Muscle of back (tissue), 11 donors: Measurements from ENCODE around the gene TMED1. TPM values are rescaled to one million over a fixed set of nuclear protein-coding genes. Genes with fewer than 3 reads are reported as not detected.
A peak's percentile ranks its signal among the peaks of the same experiment; 100 is the strongest.

ENCODE experiments used
- DNase-seq, 3 donors: peaks; one replicate each; pipeline versions ENCODE4 v3.0.0 to v3.0.0-alpha.2; 2013
- polyA plus RNA-seq, 10 donors: library from polyadenylated mRNA; unstranded; fragments of 120-200 nt; gene quantifications; one replicate each; pipeline ENCODE4 v1.2.1, GENCODE V29; 2013; ENCODE audit not compliant: insufficient read length in 10 of 10

Gene TMED1
- polyA plus RNA-seq, 10 donors: 26.9 to 45.0 (median 33.6) TPM

GRCh38 chr19:10835089-10835753 is 791 bp downstream of the TMED1 start:
- peak in 1 of 3 donors; percentile 51 for DNase-seq

- DNase-seq: no peak
Measured at GRCh38 chr19:10832939-10833296, 3.1 kb downstream of the TMED1 start.

GRCh38 chr19:10831987-10832938 is 3.7 kb downstream of the TMED1 start:
- no peak for DNase-seq

- DNase-seq: no peak
Measured at GRCh38 chr19:10830931-10831779, 4.9 kb downstream of the TMED1 start.

GRCh38 chr19:10830370-10830769 is 5.6 kb downstream of the TMED1 start:
- DNase-seq: no peak

GRCh38 chr19:10829967-10830366 is 6.0 kb downstream of the TMED1 start:
- no peak for DNase-seq

- DNase-seq: no peak
Measured at GRCh38 chr19:10828981-10829821, 6.8 kb downstream of the TMED1 start.

GRCh38 chr19:10826846-10827245 is 9.2 kb downstream of the TMED1 start:
- DNase-seq: no peak

GRCh38 chr19:10826231-10826630 is 9.8 kb downstream of the TMED1 start:
- DNase-seq: no peak

- no peak for DNase-seq
Measured at GRCh38 chr19:10823690-10824089, 12.3 kb downstream of the TMED1 start.

- no peak for DNase-seq
Measured at GRCh38 chr19:10820173-10820572, 15.8 kb downstream of the TMED1 start.

- no peak for DNase-seq
Measured at GRCh38 chr19:10819124-10820060, 16.6 kb downstream of the TMED1 start.

- peak in 1 of 3 donors; percentile 51 for DNase-seq
Measured at GRCh38 chr19:10818301-10819123, 17.5 kb downstream of the TMED1 start.

GRCh38 chr19:10817291-10818038 is 18.5 kb downstream of the TMED1 start:
- peak; percentile 91 to 97 (median 95) for DNase-seq

- DNase-seq: no peak
Measured at GRCh38 chr19:10816691-10817090, 19.3 kb downstream of the TMED1 start.

GRCh38 chr19:10815969-10816644 is 19.9 kb downstream of the TMED1 start:
- peak in 1 of 3 donors; percentile 57 for DNase-seq

GRCh38 chr19:10815007-10815536 is 20.9 kb downstream of the TMED1 start:
- DNase-seq: no peak
